ENCODE measurements around the gene CDK14. TPM values are rescaled to one million over a fixed set of nuclear protein-coding genes. Genes with fewer than 3 reads are reported as not detected.

The CDK14 gene
- total and polyA plus RNA-seq, 9 donors = 12.6 to 54.1 (median 43.8) TPM

DNA sequence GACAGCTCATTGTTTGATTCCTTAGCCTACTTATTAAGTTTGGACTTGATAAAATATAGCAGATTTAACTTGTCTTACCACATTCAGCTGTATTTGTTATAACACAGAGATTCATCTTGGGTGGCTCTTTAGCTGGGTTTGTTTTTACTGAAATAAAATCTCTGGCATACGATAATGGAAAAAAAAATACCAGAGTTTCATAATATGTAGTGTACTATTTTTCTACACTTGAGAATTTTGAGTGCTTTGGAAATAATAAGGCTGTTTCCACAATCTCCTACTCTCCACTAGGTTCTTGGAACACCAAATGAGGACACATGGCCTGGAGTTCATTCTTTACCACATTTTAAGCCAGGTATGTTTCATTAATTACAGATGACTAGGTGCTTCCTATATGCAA, 449.5 kb downstream of the CDK14 start:
- intact Hi-C loops (cut with DNase I) = no loop called here
- H3K27me3 ChIP-seq = no peaks in the 10 kb centered on the region
- no peaks in the 10 kb centered on the region for H3K36me3 ChIP-seq
- no peak overlapping the region for H3K4me3 ChIP-seq
- H3K27ac ChIP-seq = peak overlapping the region in 1 of 2 donors; percentile 30
- TF ChIP-seq EP300 (IDR thresholded peaks at IDR 0.05) (no peak), POLR2A (IDR thresholded peaks at IDR 0.05) (no peak)
- TF ChIP-seq, protein P1, sequence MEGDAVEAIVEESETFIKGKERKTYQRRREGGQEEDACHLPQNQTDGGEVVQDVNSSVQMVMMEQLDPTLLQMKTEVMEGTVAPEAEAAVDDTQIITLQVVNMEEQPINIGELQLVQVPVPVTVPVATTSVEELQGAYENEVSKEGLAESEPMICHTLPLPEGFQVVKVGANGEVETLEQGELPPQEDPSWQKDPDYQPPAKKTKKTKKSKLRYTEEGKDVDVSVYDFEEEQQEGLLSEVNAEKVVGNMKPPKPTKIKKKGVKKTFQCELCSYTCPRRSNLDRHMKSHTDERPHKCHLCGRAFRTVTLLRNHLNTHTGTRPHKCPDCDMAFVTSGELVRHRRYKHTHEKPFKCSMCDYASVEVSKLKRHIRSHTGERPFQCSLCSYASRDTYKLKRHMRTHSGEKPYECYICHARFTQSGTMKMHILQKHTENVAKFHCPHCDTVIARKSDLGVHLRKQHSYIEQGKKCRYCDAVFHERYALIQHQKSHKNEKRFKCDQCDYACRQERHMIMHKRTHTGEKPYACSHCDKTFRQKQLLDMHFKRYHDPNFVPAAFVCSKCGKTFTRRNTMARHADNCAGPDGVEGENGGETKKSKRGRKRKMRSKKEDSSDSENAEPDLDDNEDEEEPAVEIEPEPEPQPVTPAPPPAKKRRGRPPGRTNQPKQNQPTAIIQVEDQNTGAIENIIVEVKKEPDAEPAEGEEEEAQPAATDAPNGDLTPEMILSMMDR (IDR thresholded peaks at IDR 0.05) = no peak
- H3K9me3 ChIP-seq = no peaks in the 10 kb centered on the region
- DNase-seq = no peak
- WGBS, 3 donors = 6 to 20% (median 7%) methylated on average over 1 of the region's 1 CpG
- H3K4me1 ChIP-seq (ENCODE audit: insufficient read depth) = peaks cover 12% of the 10 kb centered on the region

DNA sequence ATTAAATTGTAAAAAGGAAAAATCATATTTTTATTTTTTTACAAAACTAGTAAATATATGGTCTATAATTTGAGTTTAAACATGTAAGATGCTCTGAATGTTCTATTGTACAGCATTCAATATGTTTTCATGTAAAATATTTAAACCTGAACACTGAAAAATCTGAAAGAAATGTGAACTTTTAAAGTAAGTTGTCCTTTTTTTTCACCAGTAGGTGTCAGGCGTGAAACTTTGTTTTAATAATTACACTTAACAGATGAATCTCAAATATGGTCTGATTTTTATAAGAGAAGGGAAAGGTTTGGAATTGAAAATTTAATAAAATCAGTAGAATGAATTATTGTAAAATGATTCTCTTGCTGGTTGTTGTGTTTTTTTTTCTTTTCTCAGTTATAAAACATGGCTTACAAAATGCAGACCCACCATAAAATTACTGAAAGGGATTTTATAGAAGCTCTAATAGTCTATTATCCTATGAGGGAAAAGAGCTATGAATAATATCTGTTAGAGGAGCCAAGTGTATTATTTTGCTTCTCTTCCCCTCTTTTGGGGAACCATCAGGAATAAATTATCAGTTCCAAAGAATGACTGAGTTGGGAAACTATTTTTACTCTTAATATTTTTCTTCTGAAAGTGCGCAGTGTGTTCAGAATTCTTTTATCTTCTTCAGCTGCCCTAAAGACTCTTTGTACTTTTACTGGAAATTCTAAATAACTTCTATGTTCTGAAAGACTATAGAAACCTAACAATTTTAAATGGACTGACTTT, 450.4 kb downstream of the CDK14 start:
- Histone ChIP-seq H3K9me3 (no peaks in the 10 kb centered on the region), H3K4me1 (ENCODE audit: insufficient read depth) (peaks cover 12% of the 10 kb centered on the region), H3K27ac (peak overlapping the region in 1 of 2 donors; percentile 23), H3K36me3 (no peaks in the 10 kb centered on the region), H3K27me3 (no peaks in the 10 kb centered on the region), H3K4me3 (no peak overlapping the region)
- intact Hi-C loops (cut with DNase I) = no loop called here
- 24 to 34% (median 27%) methylated on average over 2 of the region's 2 CpGs for WGBS, 3 donors
- no peak for DNase-seq
- TF ChIP-seq EP300 (IDR thresholded peaks at IDR 0.05) = no peak
- TF ChIP-seq, protein P1 (IDR thresholded peaks at IDR 0.05) = no peak
- TF ChIP-seq POLR2A (IDR thresholded peaks at IDR 0.05) = no peak

DNA sequence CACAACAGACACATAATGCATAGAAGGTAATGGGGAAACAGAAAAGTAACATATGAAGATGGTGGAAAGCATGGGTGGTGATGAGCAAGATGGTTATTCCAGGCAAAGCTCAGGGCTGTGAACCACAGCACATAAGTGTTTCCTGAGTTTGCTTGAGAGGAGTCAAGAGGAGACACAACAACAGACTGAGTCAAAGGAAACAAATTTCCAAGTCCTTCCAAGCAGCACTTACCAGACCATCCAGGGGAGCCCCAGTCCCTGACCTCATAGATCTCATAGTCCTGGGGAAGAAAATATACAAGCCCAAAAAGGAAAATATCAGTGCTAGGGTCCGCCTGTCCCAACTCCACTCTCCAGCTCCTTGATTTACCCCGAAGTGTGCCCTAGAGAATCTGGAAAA, 451.5 kb downstream of the CDK14 start:
- no peak overlapping the region for H3K27ac ChIP-seq
- H3K9me3 ChIP-seq = no peaks in the 10 kb centered on the region
- no peak for DNase-seq
- H3K4me3 ChIP-seq = no peak overlapping the region
- peaks cover 4% of the 10 kb centered on the region for H3K4me1 ChIP-seq (ENCODE audit: insufficient read depth)
- WGBS, 3 donors = 37 to 47% (median 39%) methylated on average over 2 of the region's 2 CpGs
- intact Hi-C loops (cut with DNase I) = no loop called here
- H3K36me3 ChIP-seq = no peaks in the 10 kb centered on the region
- no peaks in the 10 kb centered on the region for H3K27me3 ChIP-seq
- TF ChIP-seq, protein P1 (IDR thresholded peaks at IDR 0.05) = no peak
- no peak for TF ChIP-seq POLR2A (IDR thresholded peaks at IDR 0.05)
- no peak for TF ChIP-seq EP300 (IDR thresholded peaks at IDR 0.05)

DNA sequence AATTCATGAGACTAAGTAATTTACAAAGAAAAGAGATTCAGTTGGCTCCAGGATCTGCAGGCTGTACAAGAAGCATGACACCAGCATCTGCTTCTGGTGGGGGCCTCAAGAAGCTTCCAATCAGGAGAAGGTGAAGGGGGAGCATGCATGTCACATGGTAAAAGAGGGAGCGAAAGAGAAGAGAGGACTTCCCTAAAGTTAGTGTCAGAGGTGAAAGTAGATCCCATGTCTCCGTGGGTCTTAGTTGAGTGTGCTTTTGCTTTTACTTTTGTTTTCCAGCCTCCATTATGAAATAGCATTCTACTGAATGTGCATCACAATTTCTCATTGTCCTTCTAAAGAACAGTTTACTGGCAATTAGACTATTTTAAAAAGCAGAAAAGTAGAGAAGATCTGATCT, 454.6 kb downstream of the CDK14 start:
- Histone ChIP-seq H3K9me3 (no peaks in the 10 kb centered on the region), H3K27ac (no peak overlapping the region), H3K27me3 (no peaks in the 10 kb centered on the region), H3K36me3 (no peaks in the 10 kb centered on the region), H3K4me1 (ENCODE audit: insufficient read depth) (peaks cover 3% of the 10 kb centered on the region), H3K4me3 (no peak overlapping the region)
- DNase-seq = no peak
- 72 to 80% (median 73%) methylated on average over 2 of the region's 2 CpGs for WGBS, 3 donors
- intact Hi-C loops (cut with DNase I) = no loop called here
- no peak for TF ChIP-seq POLR2A (IDR thresholded peaks at IDR 0.05)
- TF ChIP-seq EP300 (IDR thresholded peaks at IDR 0.05) = no peak
- TF ChIP-seq, protein P1 (IDR thresholded peaks at IDR 0.05) = no peak

Data from ovary (tissue), 9 donors.